HepG2 (cell line): Measurements from ENCODE around the gene DDX1.

Experiments
- BRCA1 ChIP-seq: sonication (generic); formaldehyde crosslinking; IDR thresholded peaks from 2 replicates; pipeline ENCODE4 v1.4.0; 2020; ENCODE audit warnings: missing genetic modification reagents
- EZH2 ChIP-seq: conservative IDR thresholded peaks from 2 replicates; pipeline ENCODE4 v1.6.1; 2012; ENCODE audit warnings: mild to moderate bottlenecking, low read depth, low read length, moderate library complexity
- PCBP2 ChIP-seq: fragments of 200-400 bp; formaldehyde crosslinking; optimal IDR thresholded peaks from 2 replicates; pipeline ENCODE3; 2018; ENCODE audit warnings: low read length, low read depth; ENCODE audit not compliant: poor library complexity, severe bottlenecking

GRCh38 chr2:15593327-15593705 lies 1.6 kb downstream of the DDX1 start:
- no peak for TF ChIP-seq BRCA1 (CRISPR knock-in tag)
- TF ChIP-seq EZH2, result no peak
- TF ChIP-seq PCBP2, result no peak
